Bronchial epithelial cell (primary cell): Measurements from ENCODE around the gene NUB1. TPM values are rescaled to one million over a fixed set of nuclear protein-coding genes. Genes with fewer than 3 reads are reported as not detected.
A peak's percentile ranks its signal among the peaks of the same experiment; 100 is the strongest.

Experiments used
- DNase-seq: peaks from one replicate; pipeline ENCODE4 v3.0.0-alpha.2; 2010; ENCODE audit warnings: low read depth
- FAIRE-seq: peaks from 2 replicates; lab custom pipeline; 2011; peaks lifted over from hg19 to GRCh38; lab: Jason Lieb, UNC
- H3K27me3 ChIP-seq: 2 replicates; pipeline ENCODE4 v1.5.1; 2011; ENCODE audit warnings: low read length; ENCODE audit not compliant: control insufficient read depth, insufficient read depth
- H3K36me3 ChIP-seq: 2 replicates; pipeline ENCODE4 v1.5.1; 2011; ENCODE audit warnings: low read length; ENCODE audit not compliant: control insufficient read depth, insufficient read depth
- H3K4me3 ChIP-seq: 2 replicates; pipeline ENCODE4 v1.5.1; 2011; ENCODE audit warnings: mild to moderate bottlenecking, low read depth, low read length, control low read depth
- total RNA-seq: library from RNA; depleted of rRNA; stranded (reverse); fragments of >200 nt; gene quantifications from 2 replicates; pipeline ENCODE4 v1.2.1, GENCODE V29; 2014
- TF ChIP-seq, protein P1 (sequence below): IDR thresholded peaks from 2 replicates; pipeline ENCODE4 v1.5.1; 2011; ENCODE audit warnings: mild to moderate bottlenecking, moderate library complexity, low read length, control low read depth, inconsistent platforms; ENCODE audit not compliant: insufficient read depth, severe bottlenecking

Gene NUB1
- total RNA-seq, 1 donor from 2014 or later: 34.0 TPM

DNA sequence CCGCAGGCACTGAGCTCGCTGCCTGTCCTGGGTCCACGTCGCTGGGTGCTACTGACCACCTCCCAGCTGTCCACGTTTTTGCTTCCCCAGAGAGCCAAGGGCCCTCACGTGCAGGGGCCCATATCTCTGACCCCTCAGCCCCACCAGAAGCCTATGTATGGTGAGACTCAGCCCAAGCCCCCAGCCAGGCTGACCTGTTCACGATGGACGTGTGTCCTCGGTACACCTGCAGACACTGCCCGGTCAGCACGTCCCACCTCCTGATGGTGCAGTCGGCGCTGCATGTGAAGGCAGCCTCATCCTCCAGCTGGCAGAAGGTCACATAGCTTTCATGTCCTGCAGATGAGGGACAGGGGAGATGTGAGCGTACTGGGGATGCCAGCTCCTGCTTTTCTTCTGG, 58.3 kb downstream of the NUB1 start:
- DNase-seq (no peak), FAIRE-seq (no peak)
- Histone ChIP-seq H3K4me3 (no peak overlapping the region), H3K36me3 (no peaks in the 10 kb centered on the region), H3K27me3 (no peaks in the 10 kb centered on the region)
- TF ChIP-seq, protein P1, sequence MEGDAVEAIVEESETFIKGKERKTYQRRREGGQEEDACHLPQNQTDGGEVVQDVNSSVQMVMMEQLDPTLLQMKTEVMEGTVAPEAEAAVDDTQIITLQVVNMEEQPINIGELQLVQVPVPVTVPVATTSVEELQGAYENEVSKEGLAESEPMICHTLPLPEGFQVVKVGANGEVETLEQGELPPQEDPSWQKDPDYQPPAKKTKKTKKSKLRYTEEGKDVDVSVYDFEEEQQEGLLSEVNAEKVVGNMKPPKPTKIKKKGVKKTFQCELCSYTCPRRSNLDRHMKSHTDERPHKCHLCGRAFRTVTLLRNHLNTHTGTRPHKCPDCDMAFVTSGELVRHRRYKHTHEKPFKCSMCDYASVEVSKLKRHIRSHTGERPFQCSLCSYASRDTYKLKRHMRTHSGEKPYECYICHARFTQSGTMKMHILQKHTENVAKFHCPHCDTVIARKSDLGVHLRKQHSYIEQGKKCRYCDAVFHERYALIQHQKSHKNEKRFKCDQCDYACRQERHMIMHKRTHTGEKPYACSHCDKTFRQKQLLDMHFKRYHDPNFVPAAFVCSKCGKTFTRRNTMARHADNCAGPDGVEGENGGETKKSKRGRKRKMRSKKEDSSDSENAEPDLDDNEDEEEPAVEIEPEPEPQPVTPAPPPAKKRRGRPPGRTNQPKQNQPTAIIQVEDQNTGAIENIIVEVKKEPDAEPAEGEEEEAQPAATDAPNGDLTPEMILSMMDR: no peak

DNA sequence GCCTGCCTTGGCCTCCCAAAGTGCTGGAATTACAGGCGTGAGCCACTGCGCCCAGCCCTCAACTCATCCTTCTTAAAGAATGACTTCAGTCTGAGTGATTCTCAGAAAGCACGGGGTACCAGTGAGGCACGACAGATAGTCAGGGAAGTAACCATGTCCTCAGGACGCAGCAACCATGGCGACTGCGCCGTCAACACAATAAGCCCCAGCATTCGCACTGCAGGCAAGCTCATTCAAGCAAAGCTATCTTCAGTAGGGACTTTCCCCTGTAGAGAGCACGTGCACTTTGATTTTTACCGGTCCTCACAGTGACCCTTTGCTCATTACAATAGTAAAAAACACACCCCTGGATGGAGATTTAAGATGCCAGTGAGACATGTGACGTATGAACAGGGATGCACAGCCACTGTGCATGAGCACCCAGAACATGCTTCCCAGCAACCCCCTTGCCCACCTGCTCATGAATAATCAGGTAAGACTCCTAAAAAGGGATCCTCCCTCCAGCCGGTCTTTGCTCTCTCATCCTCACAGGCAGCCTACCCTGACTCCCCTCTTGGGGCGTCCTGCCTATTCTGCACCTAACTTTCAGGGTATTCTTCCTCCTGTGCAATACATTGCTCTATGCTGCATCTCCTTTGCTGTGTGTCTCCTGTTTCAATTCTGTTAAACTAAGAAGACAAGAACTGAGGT, 59.2 kb downstream of the NUB1 start:
- FAIRE-seq (no peak), DNase-seq (no peak)
- H3K27me3 ChIP-seq: no peaks in the 10 kb centered on the region
- TF ChIP-seq, protein P1: no peak
- H3K36me3 ChIP-seq: no peaks in the 10 kb centered on the region
- no peak overlapping the region for H3K4me3 ChIP-seq

DNA sequence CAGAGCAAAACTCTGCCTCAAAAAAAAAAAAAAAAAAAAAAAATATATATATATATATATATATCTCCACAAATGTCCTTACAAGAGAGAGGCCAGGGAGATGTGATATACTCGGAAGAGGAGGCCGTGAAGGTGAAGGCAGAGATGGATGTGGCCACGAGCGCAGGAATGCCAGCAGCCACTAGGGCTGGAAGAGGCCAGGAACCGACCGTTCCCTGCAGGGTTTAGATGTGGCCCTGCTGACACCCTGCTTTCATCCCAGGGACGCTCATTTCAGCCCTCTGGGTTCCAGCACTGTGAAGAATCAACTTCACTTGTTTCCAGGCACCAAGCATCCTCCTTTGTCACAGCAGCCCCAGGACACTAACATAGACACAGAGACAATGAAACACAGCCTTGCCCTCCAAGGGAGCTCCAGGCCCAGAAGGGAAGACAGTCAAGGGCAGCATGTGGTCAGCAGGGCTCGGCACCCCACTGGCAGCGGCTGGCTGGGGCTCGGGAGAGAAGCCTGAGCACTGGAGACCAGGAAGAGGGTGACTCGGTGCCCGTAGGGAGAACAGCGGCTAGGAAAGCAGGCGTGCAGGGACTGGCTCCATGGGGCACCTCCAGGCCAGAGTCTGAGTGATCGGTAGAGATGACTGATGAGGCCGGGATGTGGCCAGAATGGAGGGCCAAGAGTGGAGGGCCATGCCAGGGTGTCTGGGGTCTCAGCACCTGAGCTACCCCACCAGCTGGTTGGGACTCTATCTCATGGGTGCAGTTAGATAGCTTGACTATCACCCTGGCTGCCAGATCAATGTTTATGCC, 60.6 kb downstream of the NUB1 start:
- TF ChIP-seq, protein P1: peak; percentile 9
- Histone ChIP-seq H3K27me3 (no peaks in the 10 kb centered on the region), H3K36me3 (no peaks in the 10 kb centered on the region), H3K4me3 (no peak overlapping the region)
- FAIRE-seq (no peak), DNase-seq (peak; percentile 20)

DNA sequence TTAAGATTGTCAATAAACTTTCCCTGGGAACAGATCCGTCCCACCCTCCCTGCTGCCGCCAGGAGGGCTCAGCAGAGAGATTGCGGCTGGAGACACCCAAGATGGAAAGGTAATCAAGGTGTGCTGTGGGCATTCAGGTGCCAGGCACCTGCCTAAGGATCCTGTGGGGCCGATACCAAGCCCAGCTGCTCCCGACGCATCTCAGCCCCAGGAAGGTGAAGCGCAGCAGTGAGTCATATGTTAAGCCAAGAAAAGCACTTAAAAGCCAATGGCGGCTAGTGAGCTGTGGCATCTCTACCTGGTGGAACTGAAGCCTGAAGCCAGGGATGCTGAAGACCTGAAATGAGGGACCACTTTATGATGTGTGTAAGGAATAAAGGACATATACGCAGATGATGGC, 62.2 kb downstream of the NUB1 start:
- H3K27me3 ChIP-seq: peaks cover 3% of the 10 kb centered on the region
- no peaks in the 10 kb centered on the region for H3K36me3 ChIP-seq
- FAIRE-seq: no peak
- no peak overlapping the region for H3K4me3 ChIP-seq
- TF ChIP-seq, protein P1: no peak
- DNase-seq: peak; percentile 66

DNA sequence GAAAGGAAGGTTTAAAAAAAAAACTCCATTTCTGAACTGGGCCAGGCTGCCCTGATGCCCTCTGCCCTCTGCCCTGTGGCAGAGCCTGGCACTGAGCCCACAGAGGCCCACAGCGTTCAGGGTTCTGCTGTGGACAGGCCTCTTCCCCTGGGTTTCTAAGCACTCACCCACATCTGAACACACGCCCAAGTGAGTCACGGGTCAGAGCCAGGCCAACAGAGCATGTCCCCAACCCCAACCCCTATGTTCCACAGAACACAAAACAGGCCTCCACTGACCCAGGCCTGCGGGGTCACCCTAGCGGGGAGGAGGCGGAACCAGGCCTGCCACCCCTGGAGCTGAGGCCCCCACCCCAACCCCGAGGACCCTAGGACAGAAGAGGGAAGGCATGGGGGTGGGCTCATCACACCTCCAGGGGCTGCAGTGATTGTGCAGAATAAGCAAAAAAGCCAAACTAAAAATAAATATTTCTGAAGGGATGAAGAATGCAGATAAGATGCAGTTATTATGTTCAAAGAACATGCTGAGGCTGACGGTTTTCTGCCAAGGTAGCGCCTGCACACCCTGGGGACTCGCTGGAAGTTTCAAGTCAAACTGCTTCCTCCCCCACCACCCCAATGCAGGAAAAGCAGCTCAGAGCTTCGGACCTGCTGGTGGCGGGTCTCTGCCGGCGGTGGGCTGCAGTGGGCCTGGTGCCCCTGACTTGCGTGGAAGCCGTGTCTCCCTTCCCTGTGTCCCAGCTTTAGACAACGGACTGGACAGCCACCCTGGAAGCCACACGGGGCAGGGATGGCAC, 62.8 kb downstream of the NUB1 start:
- H3K4me3 ChIP-seq: no peak overlapping the region
- peaks cover 7% of the 10 kb centered on the region for H3K27me3 ChIP-seq
- FAIRE-seq (no peak), DNase-seq (peak; percentile 37)
- TF ChIP-seq, protein P1: no peak
- no peaks in the 10 kb centered on the region for H3K36me3 ChIP-seq
